H9 (cell line): ENCODE results near the gene DENND1C. TPM values are rescaled to one million over a fixed set of nuclear protein-coding genes. Genes with fewer than 3 reads are reported as not detected.

Source experiments
- DNase-seq: peaks from one replicate; pipeline ENCODE4 v3.0.0-alpha.2; 2017
- H2AFZ ChIP-seq: one replicate; pipeline ENCODE4 v1.6.1; 2013; ENCODE audit warnings: mild to moderate bottlenecking, low read length, control low read depth, moderate library complexity
- H2AK5ac ChIP-seq: 2 replicates; pipeline ENCODE4 v1.6.1; 2013; ENCODE audit warnings: low read length, control low read depth, mixed read lengths; ENCODE audit not compliant: insufficient read length
- H2BK120ac ChIP-seq: one replicate; pipeline ENCODE4 v1.6.1; 2013; ENCODE audit warnings: low read depth, mild to moderate bottlenecking, low read length, control low read depth, inconsistent platforms; ENCODE audit not compliant: poor library complexity, severe bottlenecking
- H2BK12ac ChIP-seq: 2 replicates; pipeline ENCODE4 v1.6.1; 2013; ENCODE audit warnings: low read length, control low read depth, mixed read lengths, low read depth; ENCODE audit not compliant: insufficient read length
- H2BK15ac ChIP-seq: 2 replicates; pipeline ENCODE4 v1.6.1; 2013; ENCODE audit warnings: low read depth, low read length, control low read depth
- H2BK20ac ChIP-seq: one replicate; pipeline ENCODE4 v1.6.1; 2013; ENCODE audit warnings: low read depth, mild to moderate bottlenecking, low read length, control low read depth, inconsistent platforms; ENCODE audit not compliant: poor library complexity, severe bottlenecking
- H2BK5ac ChIP-seq: 2 replicates; pipeline ENCODE4 v1.6.1; 2013; ENCODE audit warnings: low read length, control low read depth, mixed read lengths; ENCODE audit not compliant: insufficient read length
- H3K14ac ChIP-seq: 2 replicates; pipeline ENCODE4 v1.6.1; 2013; ENCODE audit warnings: low read length, control low read depth; ENCODE audit not compliant: insufficient read depth
- H3K18ac ChIP-seq: 2 replicates; pipeline ENCODE4 v1.6.1; 2013; ENCODE audit warnings: low read depth, mild to moderate bottlenecking, mixed read lengths, low read length, control low read depth; ENCODE audit not compliant: insufficient read length
- H3K23ac ChIP-seq: 2 replicates; pipeline ENCODE4 v1.6.1; 2013; ENCODE audit warnings: low read length, control low read depth, mixed read lengths, low read depth; ENCODE audit not compliant: insufficient read length
- H3K23me2 ChIP-seq: 2 replicates; pipeline ENCODE4 v1.6.1; 2013; ENCODE audit warnings: low read depth, mild to moderate bottlenecking, mixed read lengths, low read length, control low read depth; ENCODE audit not compliant: insufficient read length, poor library complexity, severe bottlenecking
- H3K27ac ChIP-seq: 2 replicates; pipeline ENCODE4 v1.5.1; 2013; ENCODE audit warnings: low read length, control low read depth, mixed read lengths, low read depth; ENCODE audit not compliant: insufficient read length
- H3K27me3 ChIP-seq: 2 replicates; pipeline ENCODE4 v1.6.1; 2013; ENCODE audit warnings: low read length, control low read depth, inconsistent platforms; ENCODE audit not compliant: insufficient read depth
- H3K4ac ChIP-seq: 2 replicates; pipeline ENCODE4 v1.6.1; 2013; ENCODE audit warnings: low read depth, mild to moderate bottlenecking, control low read depth, inconsistent platforms, low read length, moderate library complexity
- H3K4me1 ChIP-seq: 2 replicates; pipeline ENCODE4 v1.6.1; 2013; ENCODE audit warnings: low read length, control low read depth, inconsistent platforms; ENCODE audit not compliant: insufficient read depth
- H3K4me2 ChIP-seq: 2 replicates; pipeline ENCODE4 v1.6.1; 2013; ENCODE audit warnings: low read length, control low read depth, mixed read lengths; ENCODE audit not compliant: insufficient read length, insufficient read depth
- H3K56ac ChIP-seq: 2 replicates; pipeline ENCODE4 v1.6.1; 2013; ENCODE audit warnings: low read depth, mild to moderate bottlenecking, mixed read lengths, low read length, control low read depth; ENCODE audit not compliant: insufficient read length
- H3K79me1 ChIP-seq: 2 replicates; pipeline ENCODE4 v1.6.1; 2013; ENCODE audit warnings: low read depth, mild to moderate bottlenecking, moderate library complexity, low read length, control low read depth, inconsistent platforms; ENCODE audit not compliant: insufficient read depth, poor library complexity, severe bottlenecking
- H3K79me2 ChIP-seq: 2 replicates; pipeline ENCODE4 v1.6.1; 2013; ENCODE audit warnings: low read length, control low read depth, inconsistent platforms; ENCODE audit not compliant: insufficient read depth
- H3K9ac ChIP-seq: 2 replicates; pipeline ENCODE4 v1.6.1; 2013; ENCODE audit warnings: low read length, control low read depth, mixed read lengths; ENCODE audit not compliant: insufficient read length; ENCODE audit errors: extremely low read depth
- H3K9me3 ChIP-seq: one replicate; pipeline ENCODE4 v1.6.1; 2013; ENCODE audit warnings: low read depth, low read length, inconsistent platforms; ENCODE audit not compliant: control insufficient read depth
- H3T11ph ChIP-seq: one replicate; pipeline ENCODE4 v1.6.1; 2013; ENCODE audit warnings: mild to moderate bottlenecking, low read length, control low read depth, inconsistent platforms
- H4K20me1 ChIP-seq: one replicate; pipeline ENCODE4 v1.6.1; 2013; ENCODE audit not compliant: control insufficient read depth, insufficient read length, insufficient read depth
- H4K5ac ChIP-seq: 2 replicates; pipeline ENCODE4 v1.6.1; 2013; ENCODE audit warnings: low read depth, mild to moderate bottlenecking, mixed read lengths, low read length, control low read depth; ENCODE audit not compliant: insufficient read length
- H4K8ac ChIP-seq: replicated peaks from 2 replicates; pipeline ENCODE4 v1.6.1; 2013; ENCODE audit warnings: low read length, control low read depth, mixed read lengths, low read depth; ENCODE audit not compliant: insufficient read length
- H4K91ac ChIP-seq: 2 replicates; pipeline ENCODE4 v1.6.1; 2013; ENCODE audit warnings: low read depth, mild to moderate bottlenecking, moderate library complexity, mixed read lengths, low read length, control low read depth; ENCODE audit not compliant: insufficient read length
- H3K27ac Mint-ChIP-seq, 3 experiments: 2 replicates in 2 of 3; 3 replicates in 1 of 3; pipeline ENCODE4 v1.8.0; 2020 to 2021; ENCODE audit warnings: mixed read lengths in 3 of 3, mild to moderate bottlenecking in 1 of 3, moderate library complexity in 1 of 3
- H3K27me3 Mint-ChIP-seq: 2 replicates; pipeline ENCODE4 v1.8.0; 2021; ENCODE audit warnings: low read depth, mild to moderate bottlenecking, moderate library complexity, mixed read lengths
- H3K36me3 Mint-ChIP-seq, 3 experiments: 2 replicates in 2 of 3; 3 replicates in 1 of 3; pipeline ENCODE4 v1.8.0; 2020 to 2021; ENCODE audit warnings: low read depth in 3 of 3, mixed read lengths in 3 of 3; ENCODE audit not compliant: insufficient read depth in 1 of 3
- H3K4me1 Mint-ChIP-seq, 2 experiments: 2 replicates each; pipeline ENCODE4 v1.8.0; 2020; ENCODE audit warnings: mixed read lengths in 2 of 2
- H3K4me3 Mint-ChIP-seq, 2 experiments: 2 replicates in 1 of 2; 3 replicates in 1 of 2; pipeline ENCODE4 v1.8.0; 2020 to 2021; ENCODE audit warnings: mild to moderate bottlenecking in 2 of 2, mixed read lengths in 2 of 2, moderate library complexity in 1 of 2
- H3K9me3 Mint-ChIP-seq, 2 experiments: 2 replicates in 1 of 2; 3 replicates in 1 of 2; pipeline ENCODE4 v1.8.0; 2020; ENCODE audit warnings: mild to moderate bottlenecking in 2 of 2, mixed read lengths in 2 of 2, moderate library complexity in 1 of 2
- WGBS: extraction: QIAGEN DNeasy Blood & Tissue Kit; methylation state at CpG from one replicate; pipeline ENCODE4 v1.1.7; 2013; ENCODE audit warnings: missing lambda C conversion rate, low lambda C conversion rate, mixed read lengths; ENCODE audit not compliant: insufficient read length; ENCODE audit errors: extremely low coverage; 5-methylcytosine and 5-hydroxymethylcytosine counted together
- total RNA-seq: library from RNA; stranded (reverse); gene quantifications from 2 replicates; pipeline ENCODE4 v1.2.1, GENCODE V29; 2021
- TF ChIP-seq, protein P1 (sequence below): fragments of 200-600 bp; sonication (generic); conservative IDR thresholded peaks from 3 replicates; pipeline ENCODE4 v1.8.0; 2021; ENCODE audit warnings: antibody characterized with exemption, mild to moderate bottlenecking

DENND1C gene
- total RNA-seq, 1 experiment from 2014 or later: 2.4 TPM

DNA sequence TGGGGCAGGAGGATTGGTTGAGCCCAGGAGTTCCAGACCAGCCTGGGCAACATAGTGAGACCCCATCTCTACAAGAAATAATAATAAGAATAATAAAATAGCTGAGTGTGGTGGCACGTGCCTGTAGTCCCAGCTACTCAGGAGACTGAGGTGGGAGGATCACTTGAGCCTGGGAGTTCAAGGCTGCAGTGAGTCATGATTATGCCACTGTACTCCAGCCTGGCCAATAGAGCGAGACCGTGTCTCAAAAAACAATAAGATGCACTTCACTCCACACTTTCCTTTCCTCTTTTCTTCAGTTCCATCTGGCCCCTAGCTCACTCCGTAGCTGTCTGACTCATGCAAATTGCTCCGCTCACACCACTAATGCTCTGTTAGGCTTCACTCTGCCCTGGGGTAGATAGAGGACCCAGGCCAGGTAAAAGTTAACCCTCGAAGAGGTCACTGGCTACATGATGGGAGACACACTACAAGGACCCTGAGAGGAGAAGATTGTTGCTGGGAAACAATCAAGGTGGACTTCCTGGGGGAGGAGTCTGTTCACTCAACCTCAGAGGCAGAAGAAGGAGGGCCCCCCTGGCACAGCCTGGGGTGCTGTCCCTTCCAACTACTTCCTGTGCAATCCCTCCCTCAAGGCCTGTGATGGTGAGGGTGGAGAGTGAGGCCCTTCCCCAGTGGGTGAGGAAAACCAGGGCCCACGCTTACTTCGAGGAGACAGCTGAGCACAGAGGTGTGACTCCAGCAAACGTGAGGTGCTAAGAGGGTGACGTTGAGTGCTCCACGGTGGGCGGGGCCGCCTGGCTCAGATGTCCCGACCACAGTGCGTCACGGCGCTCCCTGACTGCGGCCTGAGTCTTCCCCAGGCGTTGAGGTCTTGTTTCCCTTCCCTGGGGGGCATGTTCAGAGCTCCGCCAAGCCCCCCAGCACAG is 40.4 kb upstream of the DENND1C start:
- Histone ChIP-seq H3K56ac (no peak overlapping the region), H3K4ac (no peak overlapping the region), H2AFZ (no peak overlapping the region), H3K27me3 (no peaks in the 10 kb centered on the region), H3K4me2 (no peak overlapping the region), H3K79me2 (no peaks in the 10 kb centered on the region), H3K27ac (no peak overlapping the region), H2BK5ac (no peak overlapping the region), H3K9me3 (no peaks in the 10 kb centered on the region), H3K23ac (no peak overlapping the region), H4K5ac (peak overlapping the region; percentile 81), H2BK120ac (no peak overlapping the region), H3K23me2 (no peaks in the 10 kb centered on the region), H3T11ph (no peak overlapping the region), H3K9ac (no peak overlapping the region), H3K18ac (no peak overlapping the region), H2AK5ac (no peak overlapping the region), H4K20me1 (no peaks in the 10 kb centered on the region), H3K4me1 (peaks cover 4% of the 10 kb centered on the region; the same call in 1 of the 2 replicates), H4K8ac (peak overlapping the region; percentile 24), H2BK20ac (no peak overlapping the region), H3K14ac (peak overlapping the region; percentile 77), H2BK12ac (no peak overlapping the region), H4K91ac (no peak overlapping the region), H3K79me1 (no peaks in the 10 kb centered on the region), H2BK15ac (peak overlapping the region; percentile 99; the same call in 1 of the 2 replicates)
- H3K4me3 Mint-ChIP-seq: no peak overlapping the region
- H3K27ac Mint-ChIP-seq: no peak overlapping the region
- no peaks in the 10 kb centered on the region for H3K9me3 Mint-ChIP-seq
- WGBS: no CpG with 5 or more reads among the region's 20 CpGs
- TF ChIP-seq, protein P1, sequence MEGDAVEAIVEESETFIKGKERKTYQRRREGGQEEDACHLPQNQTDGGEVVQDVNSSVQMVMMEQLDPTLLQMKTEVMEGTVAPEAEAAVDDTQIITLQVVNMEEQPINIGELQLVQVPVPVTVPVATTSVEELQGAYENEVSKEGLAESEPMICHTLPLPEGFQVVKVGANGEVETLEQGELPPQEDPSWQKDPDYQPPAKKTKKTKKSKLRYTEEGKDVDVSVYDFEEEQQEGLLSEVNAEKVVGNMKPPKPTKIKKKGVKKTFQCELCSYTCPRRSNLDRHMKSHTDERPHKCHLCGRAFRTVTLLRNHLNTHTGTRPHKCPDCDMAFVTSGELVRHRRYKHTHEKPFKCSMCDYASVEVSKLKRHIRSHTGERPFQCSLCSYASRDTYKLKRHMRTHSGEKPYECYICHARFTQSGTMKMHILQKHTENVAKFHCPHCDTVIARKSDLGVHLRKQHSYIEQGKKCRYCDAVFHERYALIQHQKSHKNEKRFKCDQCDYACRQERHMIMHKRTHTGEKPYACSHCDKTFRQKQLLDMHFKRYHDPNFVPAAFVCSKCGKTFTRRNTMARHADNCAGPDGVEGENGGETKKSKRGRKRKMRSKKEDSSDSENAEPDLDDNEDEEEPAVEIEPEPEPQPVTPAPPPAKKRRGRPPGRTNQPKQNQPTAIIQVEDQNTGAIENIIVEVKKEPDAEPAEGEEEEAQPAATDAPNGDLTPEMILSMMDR: no peak
- peaks cover 9 to 12% of the 10 kb centered on the region in 2 experiments for H3K4me1 Mint-ChIP-seq
- DNase-seq: no peak
- peaks cover 5% of the 10 kb centered on the region; the same call in 1 of the 2 replicates for H3K27me3 Mint-ChIP-seq
- H3K36me3 Mint-ChIP-seq: no peaks in the 10 kb centered on the region; a peak in 1 of 7 replicates
